Ovary (tissue), 3 donors: ENCODE measurements around the gene MYO1A.

Experiments
- CTCF ChIP-seq, 3 donors: fragments of 450-650 bp in 2 of 3; fragments of 200-600 bp in 1 of 3; IDR thresholded peaks; one replicate each; pipeline versions ENCODE4 v1.5.1 to v1.8.0; 2016 to 2022; ENCODE audit warnings: antibody characterized with exemption in 3 of 3, mild to moderate bottlenecking in 1 of 3
- EP300 ChIP-seq: sonication (generic); formaldehyde crosslinking; IDR thresholded peaks from one replicate; pipeline ENCODE4 v1.6.1; 2017; ENCODE audit warnings: antibody characterized with exemption
- donor health status: DM: no; HTN: no; CAD: no.

DNA sequence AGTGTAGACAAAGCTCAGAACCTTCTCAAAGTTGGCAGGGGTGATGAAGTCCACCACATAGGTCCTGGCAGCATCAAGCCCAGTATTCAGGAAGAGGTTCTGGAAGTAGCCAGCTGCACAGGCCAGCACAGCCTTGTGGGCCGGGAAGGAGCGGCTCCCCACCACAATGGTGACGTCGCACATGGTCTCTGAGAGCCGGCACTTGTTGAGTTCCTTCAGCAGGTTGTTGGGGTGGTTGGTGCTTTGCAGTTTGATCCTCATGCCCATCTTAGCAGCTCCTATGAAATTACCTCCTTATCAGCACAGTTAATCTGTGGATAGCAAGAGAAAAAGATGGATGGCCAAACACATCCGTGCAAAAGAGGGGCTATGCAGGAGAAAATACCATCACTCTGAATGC lies 45.3 kb downstream of the MYO1A start:
- TF ChIP-seq CTCF (IDR thresholded peaks at IDR 0.05), result no peak
- TF ChIP-seq EP300, result no peak
